Hepatocyte (in vitro differentiated cells): ENCODE results near the gene TP53I13. TPM values are rescaled to one million over a fixed set of nuclear protein-coding genes. Genes with fewer than 3 reads are reported as not detected.

Source experiments
- DNase-seq: peaks from one replicate; pipeline ENCODE4 v3.0.0-alpha.2; 2016; ENCODE audit warnings: low spot score
- H2AFZ ChIP-seq: fragments of 200-600 bp; sonication (generic); 2 replicates; pipeline ENCODE4 v1.6.0; 2016; ENCODE audit warnings: antibody characterized with exemption, mild to moderate bottlenecking
- H3K27ac ChIP-seq: fragments of 200-600 bp; sonication (generic); 2 replicates; pipeline ENCODE4 v1.5.1; 2016; ENCODE audit warnings: mild to moderate bottlenecking
- H3K27me3 ChIP-seq: fragments of 200-600 bp; sonication (generic); 2 replicates; pipeline ENCODE4 v1.6.1; 2016
- H3K36me3 ChIP-seq: fragments of 200-600 bp; sonication (generic); replicated peaks from 2 replicates; pipeline ENCODE4 v1.5.1; 2016; ENCODE audit warnings: low read depth; ENCODE audit not compliant: insufficient read depth
- H3K4me1 ChIP-seq: fragments of 200-600 bp; sonication (generic); 2 replicates; pipeline ENCODE4 v1.5.1; 2016; ENCODE audit warnings: mild to moderate bottlenecking, moderate library complexity; ENCODE audit not compliant: insufficient read depth
- H3K4me2 ChIP-seq: fragments of 200-600 bp; sonication (generic); 2 replicates; pipeline ENCODE4 v1.6.0; 2016
- H3K4me3 ChIP-seq: fragments of 200-600 bp; sonication (generic); 2 replicates; pipeline ENCODE4 v1.5.1; 2016; ENCODE audit warnings: mild to moderate bottlenecking
- H3K79me2 ChIP-seq: fragments of 200-600 bp; sonication (generic); 2 replicates; pipeline ENCODE4 v1.6.0; 2017; ENCODE audit warnings: mild to moderate bottlenecking
- H3K9me2 ChIP-seq: fragments of 200-600 bp; sonication (generic); replicated peaks from 2 replicates; pipeline ENCODE4 v1.6.0; 2017; ENCODE audit warnings: mild to moderate bottlenecking; ENCODE audit not compliant: insufficient read depth
- H3K9me3 ChIP-seq: fragments of 200-600 bp; sonication (generic); 2 replicates; pipeline ENCODE4 v1.5.1; 2016; ENCODE audit warnings: low read depth, mild to moderate bottlenecking
- H4K20me1 ChIP-seq: fragments of 200-600 bp; sonication (generic); 2 replicates; pipeline ENCODE4 v1.6.0; 2016; ENCODE audit warnings: mild to moderate bottlenecking; ENCODE audit not compliant: insufficient read depth, poor library complexity, severe bottlenecking
- EZH2 ChIP-seq: fragments of 200-600 bp; sonication (generic); IDR thresholded peaks from 2 replicates; pipeline ENCODE4 v1.6.1; 2016; ENCODE audit warnings: antibody characterized with exemption, mild to moderate bottlenecking, borderline replicate concordance
- EZH2phosphoT487 ChIP-seq: fragments of 200-600 bp; sonication (generic); IDR thresholded peaks from one replicate; pipeline ENCODE4 v1.6.1; 2018; ENCODE audit warnings: antibody characterized with exemption, mild to moderate bottlenecking, low read depth, moderate library complexity; ENCODE audit not compliant: unreplicated experiment, severe bottlenecking
- WGBS: methylation state at CpG from one replicate; pipeline ENCODE4 v1.1.6; 2016; ENCODE audit warnings: low lambda C conversion rate; ENCODE audit errors: missing lambda C conversion rate; 5-methylcytosine and 5-hydroxymethylcytosine counted together
- polyA plus RNA-seq: library from polyadenylated mRNA; unstranded; fragments of >200 nt; fragmentation: Nextera tagmentation; extraction: Ambion mirVana; gene quantifications from 2 replicates; pipeline ENCODE4 v1.2.1, GENCODE V29; 2016
- total RNA-seq: library from RNA; depleted of rRNA; stranded (reverse); fragments of >200 nt; gene quantifications from 2 replicates; pipeline ENCODE4 v1.2.3, GENCODE V29; 2014
- TF ChIP-seq, protein P1 (sequence below): fragments of 200-600 bp; sonication (generic); IDR thresholded peaks from 2 replicates; pipeline ENCODE4 v1.5.1; 2016; ENCODE audit warnings: antibody characterized with exemption, mild to moderate bottlenecking; ENCODE audit not compliant: poor library complexity

Gene TP53I13
- total and polyA plus RNA-seq, 2 experiments from 2014 or later = 43.4 to 92.9 TPM

DNA sequence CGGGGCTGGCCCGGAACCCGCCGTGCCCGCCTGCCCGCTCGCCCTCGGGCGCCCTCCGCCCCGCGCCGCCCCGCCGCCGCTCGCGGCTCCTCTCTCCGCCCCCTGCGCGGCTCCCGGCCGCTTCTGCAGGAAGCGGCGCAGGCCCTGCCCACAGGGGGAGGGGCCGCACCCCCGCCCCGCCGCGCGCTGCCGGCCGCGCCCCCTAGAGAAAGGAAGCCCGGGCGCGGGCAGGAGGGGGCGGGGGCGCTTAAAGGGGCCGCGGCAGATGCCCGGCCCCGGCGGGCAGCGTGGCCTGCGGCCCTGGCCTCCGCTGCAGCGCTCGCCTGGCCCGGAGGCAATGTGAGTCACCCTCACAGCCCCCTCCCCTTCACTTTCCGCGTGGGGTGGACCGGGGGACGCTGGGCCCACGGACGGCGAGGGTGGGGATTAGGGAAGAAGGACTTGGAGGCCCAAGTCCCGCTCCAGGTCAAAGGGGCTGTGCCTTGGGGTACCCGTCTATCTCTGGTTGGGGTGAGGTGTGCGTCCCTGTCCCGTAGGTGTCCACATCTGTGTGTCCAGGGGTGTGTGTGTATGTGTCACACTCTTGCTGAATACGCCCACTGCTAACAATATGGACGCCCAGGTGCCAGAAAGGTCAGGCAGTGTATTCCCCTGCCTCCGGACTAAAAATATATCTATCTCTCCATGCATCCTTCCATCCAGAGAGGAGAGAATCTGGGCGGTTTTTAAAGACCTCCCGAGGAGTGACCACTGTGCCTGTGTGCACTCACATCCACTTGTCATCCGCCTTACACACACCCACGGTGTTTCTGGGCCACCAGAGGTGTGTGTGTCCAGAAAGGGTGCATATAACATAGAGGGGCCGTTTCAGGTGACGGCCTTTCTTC is 21.3 kb downstream of the TP53I13 start, which contains the start of gene GIT1:
GIT1 (minus strand) TSS at position 125 of the 887 bp plus-strand sequence. CDS start 270 bp downstream, outside the sequence.
- Histone ChIP-seq H3K4me1 (peaks cover 42% of the 10 kb centered on the region), H3K4me3 (peak within 1 kb of the TSS; percentile 57), H3K9me2 (no peaks in the 10 kb centered on the region), H3K27ac (peak within 1 kb of the TSS; percentile 71), H3K9me3 (no peaks in the 10 kb centered on the region), H3K79me2 (peaks cover 41% of the 10 kb centered on the region), H3K36me3 (no peaks in the 10 kb centered on the region), H3K27me3 (no peaks in the 10 kb centered on the region), H4K20me1 (peaks cover 31% of the 10 kb centered on the region), H3K4me2 (peak within 1 kb of the TSS; percentile 95), H2AFZ (peak within 1 kb of the TSS; percentile 91)
- peak; percentile 96 for DNase-seq
- no peak for TF ChIP-seq EZH2phosphoT487
- TF ChIP-seq, protein P1, sequence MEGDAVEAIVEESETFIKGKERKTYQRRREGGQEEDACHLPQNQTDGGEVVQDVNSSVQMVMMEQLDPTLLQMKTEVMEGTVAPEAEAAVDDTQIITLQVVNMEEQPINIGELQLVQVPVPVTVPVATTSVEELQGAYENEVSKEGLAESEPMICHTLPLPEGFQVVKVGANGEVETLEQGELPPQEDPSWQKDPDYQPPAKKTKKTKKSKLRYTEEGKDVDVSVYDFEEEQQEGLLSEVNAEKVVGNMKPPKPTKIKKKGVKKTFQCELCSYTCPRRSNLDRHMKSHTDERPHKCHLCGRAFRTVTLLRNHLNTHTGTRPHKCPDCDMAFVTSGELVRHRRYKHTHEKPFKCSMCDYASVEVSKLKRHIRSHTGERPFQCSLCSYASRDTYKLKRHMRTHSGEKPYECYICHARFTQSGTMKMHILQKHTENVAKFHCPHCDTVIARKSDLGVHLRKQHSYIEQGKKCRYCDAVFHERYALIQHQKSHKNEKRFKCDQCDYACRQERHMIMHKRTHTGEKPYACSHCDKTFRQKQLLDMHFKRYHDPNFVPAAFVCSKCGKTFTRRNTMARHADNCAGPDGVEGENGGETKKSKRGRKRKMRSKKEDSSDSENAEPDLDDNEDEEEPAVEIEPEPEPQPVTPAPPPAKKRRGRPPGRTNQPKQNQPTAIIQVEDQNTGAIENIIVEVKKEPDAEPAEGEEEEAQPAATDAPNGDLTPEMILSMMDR = no peak
- no peak for TF ChIP-seq EZH2
- 20% methylated on average over 34 of the region's 70 CpGs for whole genome bisulfite sequencing

DNA sequence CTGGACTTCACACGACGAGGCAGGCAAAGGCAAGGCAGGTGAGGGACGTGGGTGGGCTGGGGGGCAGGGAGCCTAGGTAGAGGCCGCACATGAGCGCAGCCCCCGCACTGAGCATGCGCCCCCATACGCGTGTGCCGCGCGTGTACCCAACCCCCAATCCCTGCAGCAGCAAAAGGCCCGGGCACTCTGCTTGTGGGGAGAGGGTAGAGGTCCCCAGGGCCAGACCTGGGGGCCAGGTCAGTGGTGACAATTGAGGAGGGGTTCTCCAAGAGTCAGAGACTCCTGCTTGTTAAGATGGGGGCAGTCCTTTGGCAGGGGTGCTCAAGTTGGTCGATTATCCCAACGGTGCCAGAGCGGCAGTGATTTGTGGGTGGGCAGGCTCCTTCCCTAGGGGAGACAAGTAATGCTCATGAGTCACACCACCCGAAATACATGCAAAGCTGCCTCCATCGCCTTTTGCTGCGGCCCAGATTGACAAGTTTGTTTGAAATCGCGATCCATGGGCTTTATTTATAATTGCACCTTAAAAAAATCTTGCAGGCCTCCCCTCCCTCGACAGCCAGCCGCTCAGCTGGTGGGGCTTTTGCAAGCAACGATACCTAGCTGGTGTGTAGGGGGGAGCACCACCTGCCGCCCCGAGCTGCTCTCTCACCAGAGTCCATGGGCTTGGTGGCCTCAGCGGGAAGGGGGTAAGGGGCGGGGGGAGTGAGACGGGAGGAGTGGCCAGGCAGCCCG is 22.1 kb downstream of the TP53I13 start:
- peaks cover 42% of the 10 kb centered on the region for H3K4me1 ChIP-seq
- TF ChIP-seq EZH2 = no peak
- no peak for TF ChIP-seq EZH2phosphoT487
- TF ChIP-seq, protein P1 = no peak
- WGBS = 47% methylated on average over 27 of the region's 30 CpGs
- H3K79me2 ChIP-seq = peaks cover 37% of the 10 kb centered on the region
- peak overlapping the region; percentile 45 for H3K27ac ChIP-seq
- H2AFZ ChIP-seq = peak overlapping the region; percentile 91
- peak overlapping the region; percentile 95 for H3K4me2 ChIP-seq
- H3K27me3 ChIP-seq = no peaks in the 10 kb centered on the region
- no peaks in the 10 kb centered on the region for H3K9me2 ChIP-seq
- H3K36me3 ChIP-seq = no peaks in the 10 kb centered on the region
- peaks cover 31% of the 10 kb centered on the region for H4K20me1 ChIP-seq
- H3K4me3 ChIP-seq = peak overlapping the region; percentile 43
- DNase-seq = no peak
- H3K9me3 ChIP-seq = no peaks in the 10 kb centered on the region

DNA sequence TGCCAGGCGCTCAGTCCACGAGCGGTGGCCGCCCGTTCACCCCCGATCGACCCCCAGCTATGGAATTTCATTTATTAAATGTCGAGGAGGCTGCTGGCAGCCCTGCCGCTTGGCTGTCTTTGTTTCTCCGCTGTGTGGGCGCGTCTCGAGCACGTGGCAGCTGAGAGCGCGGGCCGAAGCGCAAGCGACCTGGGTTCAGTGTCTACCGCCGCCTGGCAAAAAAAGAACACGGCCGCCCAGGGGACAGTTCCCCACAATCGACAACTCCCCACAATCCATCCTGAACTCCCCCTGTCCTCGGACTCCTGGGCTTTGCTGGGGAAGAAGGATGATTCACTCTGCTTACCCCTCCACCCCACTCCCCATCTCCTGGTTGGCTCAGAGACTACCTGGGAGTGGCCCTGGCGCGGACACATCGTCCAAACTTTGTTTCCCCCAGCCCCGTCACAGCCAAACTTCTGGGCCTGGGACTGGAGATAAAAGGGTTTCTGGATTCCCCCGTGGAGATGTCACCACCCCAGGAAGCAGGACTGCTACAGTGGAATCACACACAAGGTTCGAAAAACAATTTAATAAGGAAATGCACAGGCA is 22.7 kb downstream of the TP53I13 start:
- no peaks in the 10 kb centered on the region for H3K9me3 ChIP-seq
- H2AFZ ChIP-seq = peak overlapping the region; percentile 53
- DNase-seq = peak; percentile 71
- H4K20me1 ChIP-seq = peaks cover 26% of the 10 kb centered on the region
- TF ChIP-seq EZH2phosphoT487 (no peak), EZH2 (no peak)
- TF ChIP-seq, protein P1 = no peak
- H3K4me1 ChIP-seq = peaks cover 42% of the 10 kb centered on the region
- peak overlapping the region; percentile 95 for H3K4me2 ChIP-seq
- peak overlapping the region; percentile 45 for H3K27ac ChIP-seq
- H3K4me3 ChIP-seq = peak overlapping the region; percentile 43
- H3K36me3 ChIP-seq = no peaks in the 10 kb centered on the region
- no peaks in the 10 kb centered on the region for H3K27me3 ChIP-seq
- 4% methylated on average over 29 of the region's 31 CpGs for WGBS
- H3K79me2 ChIP-seq = peaks cover 30% of the 10 kb centered on the region
- H3K9me2 ChIP-seq = no peaks in the 10 kb centered on the region
